ENCODE measurements around the gene COX6A2.

DNA sequence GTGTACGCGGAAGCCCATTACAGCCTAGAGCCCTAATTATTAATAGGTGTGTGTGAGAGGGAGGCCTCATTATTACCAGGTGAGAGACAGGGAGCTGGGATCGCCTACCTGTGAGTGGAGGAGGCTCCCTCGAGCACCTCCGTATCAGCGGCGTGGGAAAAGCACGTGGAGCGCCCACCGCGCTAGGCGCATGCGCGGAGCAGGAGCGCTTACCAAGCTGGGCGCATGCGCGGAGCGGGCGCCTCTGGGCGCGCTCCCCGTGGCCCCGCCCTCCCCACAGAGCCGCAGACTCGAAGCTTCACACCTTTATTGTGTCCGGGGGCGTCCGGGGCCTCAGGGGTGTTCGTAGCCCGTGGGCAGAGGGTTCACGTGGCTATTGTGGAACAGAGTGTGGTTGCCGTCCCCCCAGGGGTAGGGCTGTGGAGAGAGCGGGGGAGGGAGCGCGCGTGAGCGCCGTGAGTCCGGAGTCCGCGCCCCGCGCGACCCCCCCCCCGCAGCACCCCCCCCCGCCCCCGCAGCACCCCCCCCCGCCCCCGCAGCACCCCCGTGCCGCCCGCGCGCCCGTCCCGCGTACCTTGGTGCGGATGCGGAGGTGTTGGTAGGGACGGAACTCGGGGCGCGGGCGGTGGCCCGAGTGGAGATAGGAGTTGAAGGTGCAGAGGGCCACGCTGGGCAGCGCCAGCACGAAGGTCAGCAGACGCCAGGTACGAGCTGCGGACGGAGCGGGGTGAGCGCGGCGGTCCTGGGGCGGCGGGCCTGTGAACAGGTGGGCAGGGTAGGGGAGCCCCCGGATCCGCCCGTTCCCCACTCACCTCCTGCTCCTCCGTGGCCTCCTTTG is 500 bp downstream of the COX6A2 start:
- TF ChIP-seq CTCF (IDR thresholded peaks at IDR 0.05; ENCODE audit: poor library complexity, severe bottlenecking) = no peak
- no peak for TF ChIP-seq TAF1 (IDR thresholded peaks at IDR 0.05; ENCODE audit: low read depth)
- TF ChIP-seq EZH2 (IDR thresholded peaks at IDR 0.05; ENCODE audit: borderline replicate concordance, insufficient read depth, low read length, poor library complexity, severe bottlenecking) = no peak
- no peak for TF ChIP-seq POLR2AphosphoS5 (IDR thresholded peaks at IDR 0.05)
- TF ChIP-seq, protein P1, sequence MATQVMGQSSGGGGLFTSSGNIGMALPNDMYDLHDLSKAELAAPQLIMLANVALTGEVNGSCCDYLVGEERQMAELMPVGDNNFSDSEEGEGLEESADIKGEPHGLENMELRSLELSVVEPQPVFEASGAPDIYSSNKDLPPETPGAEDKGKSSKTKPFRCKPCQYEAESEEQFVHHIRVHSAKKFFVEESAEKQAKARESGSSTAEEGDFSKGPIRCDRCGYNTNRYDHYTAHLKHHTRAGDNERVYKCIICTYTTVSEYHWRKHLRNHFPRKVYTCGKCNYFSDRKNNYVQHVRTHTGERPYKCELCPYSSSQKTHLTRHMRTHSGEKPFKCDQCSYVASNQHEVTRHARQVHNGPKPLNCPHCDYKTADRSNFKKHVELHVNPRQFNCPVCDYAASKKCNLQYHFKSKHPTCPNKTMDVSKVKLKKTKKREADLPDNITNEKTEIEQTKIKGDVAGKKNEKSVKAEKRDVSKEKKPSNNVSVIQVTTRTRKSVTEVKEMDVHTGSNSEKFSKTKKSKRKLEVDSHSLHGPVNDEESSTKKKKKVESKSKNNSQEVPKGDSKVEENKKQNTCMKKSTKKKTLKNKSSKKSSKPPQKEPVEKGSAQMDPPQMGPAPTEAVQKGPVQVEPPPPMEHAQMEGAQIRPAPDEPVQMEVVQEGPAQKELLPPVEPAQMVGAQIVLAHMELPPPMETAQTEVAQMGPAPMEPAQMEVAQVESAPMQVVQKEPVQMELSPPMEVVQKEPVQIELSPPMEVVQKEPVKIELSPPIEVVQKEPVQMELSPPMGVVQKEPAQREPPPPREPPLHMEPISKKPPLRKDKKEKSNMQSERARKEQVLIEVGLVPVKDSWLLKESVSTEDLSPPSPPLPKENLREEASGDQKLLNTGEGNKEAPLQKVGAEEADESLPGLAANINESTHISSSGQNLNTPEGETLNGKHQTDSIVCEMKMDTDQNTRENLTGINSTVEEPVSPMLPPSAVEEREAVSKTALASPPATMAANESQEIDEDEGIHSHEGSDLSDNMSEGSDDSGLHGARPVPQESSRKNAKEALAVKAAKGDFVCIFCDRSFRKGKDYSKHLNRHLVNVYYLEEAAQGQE (IDR thresholded peaks at IDR 0.05; ENCODE audit: borderline replicate concordance) = no peak
- TF ChIP-seq EP300 (conservative IDR thresholded peaks at IDR 0.05; ENCODE audit: poor library complexity, severe bottlenecking) = no peak

All from neural cell (in vitro differentiated cells).